GM10248 (cell line): ENCODE measurements around the gene SGPL1.

Experiments used
- CTCF ChIA-PET: fragments of 300-600 bp; sonication (Branson Sonifier 250); formaldehyde crosslinking; extraction: SDS; loops from one replicate; lab custom pipeline; 2021; ENCODE audit warnings: antibody characterized with exemption; lab: Yijun Ruan, JAX
- POLR2A ChIA-PET: fragments of 350-650 bp; sonication (Branson Sonifier 250); formaldehyde crosslinking; extraction: SDS; loops from one replicate; lab custom pipeline; 2020; ENCODE audit warnings: antibody characterized with exemption; lab: Yijun Ruan, JAX
- DNase-seq: peaks from one replicate; pipeline ENCODE4 v3.0.0; 2012; ENCODE audit errors: extremely low spot score
- TF ChIP-seq, protein P1 (sequence below): IDR thresholded peaks from 2 replicates; pipeline ENCODE4 v1.5.1; 2012; ENCODE audit warnings: mild to moderate bottlenecking, low read depth; ENCODE audit errors: extremely low read depth, missing control alignments, control extremely low read depth

SGPL1 gene

DNA sequence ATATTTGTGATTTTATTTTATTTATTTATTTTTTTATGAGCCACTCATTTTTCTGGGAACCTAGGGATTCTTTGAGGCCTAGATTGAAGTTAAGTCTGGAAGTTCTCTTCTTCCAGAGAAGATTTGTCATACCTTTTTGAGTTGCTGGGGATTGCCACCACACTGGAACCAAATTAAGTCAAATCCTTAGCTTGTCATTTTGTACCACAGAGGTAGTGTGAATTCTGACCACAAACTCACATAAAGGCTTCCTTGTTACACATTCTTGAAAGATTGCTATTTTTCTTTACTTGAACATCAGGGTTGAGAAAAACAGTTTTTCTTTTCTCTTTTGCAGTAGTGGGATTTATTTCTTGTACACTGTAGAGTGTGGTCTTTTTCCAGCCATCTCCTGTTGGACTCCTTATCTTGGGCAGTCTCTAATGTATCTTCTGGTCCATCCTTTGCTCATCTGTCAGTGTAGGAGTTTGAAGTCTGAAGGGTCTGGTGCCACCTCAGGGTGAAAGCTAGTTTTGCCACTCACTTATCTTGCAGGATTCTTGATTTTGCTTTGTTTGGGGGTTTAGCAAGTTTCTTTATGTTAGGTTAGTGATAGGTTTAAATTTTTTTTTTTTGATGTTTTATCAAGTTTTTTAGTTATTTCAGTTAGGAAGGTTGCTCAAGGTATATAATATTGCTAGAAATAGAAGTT is 47.9 kb downstream of the SGPL1 start:
- POLR2A ChIA-PET: no interaction called here
- no peak for DNase-seq
- CTCF ChIA-PET: interaction anchor here (1.0 to 5.3 kb wide), 2 partner anchors 14 to 15 kb away, joined by 3 to 24 read pairs; no protein-coding TSS in a partner anchor
- TF ChIP-seq, protein P1, sequence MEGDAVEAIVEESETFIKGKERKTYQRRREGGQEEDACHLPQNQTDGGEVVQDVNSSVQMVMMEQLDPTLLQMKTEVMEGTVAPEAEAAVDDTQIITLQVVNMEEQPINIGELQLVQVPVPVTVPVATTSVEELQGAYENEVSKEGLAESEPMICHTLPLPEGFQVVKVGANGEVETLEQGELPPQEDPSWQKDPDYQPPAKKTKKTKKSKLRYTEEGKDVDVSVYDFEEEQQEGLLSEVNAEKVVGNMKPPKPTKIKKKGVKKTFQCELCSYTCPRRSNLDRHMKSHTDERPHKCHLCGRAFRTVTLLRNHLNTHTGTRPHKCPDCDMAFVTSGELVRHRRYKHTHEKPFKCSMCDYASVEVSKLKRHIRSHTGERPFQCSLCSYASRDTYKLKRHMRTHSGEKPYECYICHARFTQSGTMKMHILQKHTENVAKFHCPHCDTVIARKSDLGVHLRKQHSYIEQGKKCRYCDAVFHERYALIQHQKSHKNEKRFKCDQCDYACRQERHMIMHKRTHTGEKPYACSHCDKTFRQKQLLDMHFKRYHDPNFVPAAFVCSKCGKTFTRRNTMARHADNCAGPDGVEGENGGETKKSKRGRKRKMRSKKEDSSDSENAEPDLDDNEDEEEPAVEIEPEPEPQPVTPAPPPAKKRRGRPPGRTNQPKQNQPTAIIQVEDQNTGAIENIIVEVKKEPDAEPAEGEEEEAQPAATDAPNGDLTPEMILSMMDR: no peak

- DNase-seq: no peak
- TF ChIP-seq, protein P1: no peak
- CTCF ChIA-PET: interaction anchor here (0.7 to 5.3 kb wide), 3 partner anchors 13 to 35 kb away, joined by 3 to 24 read pairs (median 3); no protein-coding TSS in a partner anchor
- POLR2A ChIA-PET: no interaction called here
These were observed 49.2 kb downstream of the SGPL1 start for GRCh38 chr10:70864935-70865334.

GRCh38 chr10:70866424-70866823 is 50.7 kb downstream of the SGPL1 start:
- TF ChIP-seq, protein P1: no peak
- CTCF ChIA-PET: interaction anchor here (1.5 to 5.3 kb wide), 2 partner anchors 11 to 37 kb away, joined by 3 to 24 read pairs; no protein-coding TSS in a partner anchor
- DNase-seq: no peak
- POLR2A ChIA-PET: no interaction called here

DNA sequence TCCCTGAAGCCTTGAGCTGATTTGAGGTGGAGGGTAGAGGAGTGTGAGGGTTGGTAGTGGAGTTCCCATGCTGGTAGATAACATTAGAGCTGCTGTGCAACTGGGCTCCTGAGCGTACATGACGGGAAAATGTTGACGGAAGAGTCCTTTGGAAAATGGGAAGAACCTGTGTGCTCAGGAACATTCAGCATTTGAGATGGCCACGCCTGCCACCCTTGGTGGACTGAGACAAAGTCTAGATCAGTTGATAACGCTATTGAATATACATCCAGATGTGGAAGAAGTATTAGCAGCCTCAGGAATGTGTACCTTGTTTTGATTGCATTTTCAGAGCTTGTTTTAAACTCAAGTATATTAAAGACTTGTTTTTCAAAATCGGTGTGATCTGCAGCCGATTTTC is 56.5 kb downstream of the SGPL1 start:
- TF ChIP-seq, protein P1: no peak
- ChIA-PET POLR2A (no interaction called here), CTCF (interaction anchor here (1.1 to 3.2 kb wide), 7 partner anchors 8 to 323 kb away, joined by 3 to 23 read pairs (median 6); no protein-coding TSS in a partner anchor)
- no peak for DNase-seq

GRCh38 chr10:70874061-70874460 is 58.3 kb downstream of the SGPL1 start:
- DNase-seq: no peak
- POLR2A ChIA-PET: no interaction called here
- CTCF ChIA-PET: interaction anchor here (0.7 to 2.6 kb wide), 5 partner anchors 13 to 81 kb away, joined by 3 to 9 read pairs (median 3); no protein-coding TSS in a partner anchor
- TF ChIP-seq, protein P1: no peak

DNA sequence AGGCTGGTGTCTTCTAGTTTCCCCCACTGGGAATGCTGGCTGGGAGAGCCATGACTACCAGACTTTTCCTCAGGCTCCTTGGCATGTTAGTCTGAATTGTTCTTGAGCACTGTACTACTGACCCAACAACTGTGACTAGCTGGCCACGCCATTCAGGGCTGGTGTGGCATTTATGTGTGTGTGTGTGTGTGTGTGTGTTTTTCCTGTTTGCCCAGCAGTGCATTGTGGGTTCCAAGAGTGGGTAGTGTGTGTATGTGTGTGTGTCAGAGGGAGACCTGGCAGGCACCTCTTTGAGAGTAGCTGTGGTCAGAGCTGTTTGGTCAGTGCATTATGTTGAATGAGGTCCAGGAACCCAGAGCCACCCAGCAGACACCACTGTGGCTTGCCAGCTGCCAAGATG is 63.5 kb downstream of the SGPL1 start:
- ChIA-PET POLR2A (no interaction called here), CTCF (interaction anchor here (0.7 to 3.9 kb wide), 12 partner anchors 8 to 329 kb away, joined by 3 to 35 read pairs (median 4); partner anchors contain the start of gene SGPL1)
- TF ChIP-seq, protein P1: no peak
- no peak for DNase-seq
